A172 (cell line): ENCODE measurements around the gene FRY. TPM values are rescaled to one million over a fixed set of nuclear protein-coding genes. Genes with fewer than 3 reads are reported as not detected.
"Not testable (repeated sequence)": the region's sequence is repeated elsewhere in the genome, so short reads cannot be mapped to it uniquely, and the experiment has no call there.

Source experiments
- DNase-seq: peaks from one replicate; pipeline ENCODE4 v3.0.0-alpha.2; 2015; ENCODE audit warnings: low spot score
- total RNA-seq: library from RNA; depleted of rRNA; stranded (reverse); fragments of >200 nt; shearing (Covaris generic); gene quantifications from 2 replicates; pipeline ENCODE4 v1.2.3, GENCODE V29; 2014; rRNA removed

The FRY gene
- 0.21 and 0.62 TPM in 2 replicates for total RNA-seq

GRCh38 chr13:32031025-32031814 lies at the start of gene FRY:
Gene FRY (plus strand): TSS chr13:32031774. CDS start chr13:32031796, 22 bp downstream.
- peak; percentile 41 for DNase-seq

GRCh38 chr13:31982124-31982523 lies 49.5 kb upstream of the FRY start:
- DNase-seq: peak; percentile 30

GRCh38 chr13:31982540-31982939 lies 49.0 kb upstream of the FRY start:
- peak; percentile 95 for DNase-seq

DNA sequence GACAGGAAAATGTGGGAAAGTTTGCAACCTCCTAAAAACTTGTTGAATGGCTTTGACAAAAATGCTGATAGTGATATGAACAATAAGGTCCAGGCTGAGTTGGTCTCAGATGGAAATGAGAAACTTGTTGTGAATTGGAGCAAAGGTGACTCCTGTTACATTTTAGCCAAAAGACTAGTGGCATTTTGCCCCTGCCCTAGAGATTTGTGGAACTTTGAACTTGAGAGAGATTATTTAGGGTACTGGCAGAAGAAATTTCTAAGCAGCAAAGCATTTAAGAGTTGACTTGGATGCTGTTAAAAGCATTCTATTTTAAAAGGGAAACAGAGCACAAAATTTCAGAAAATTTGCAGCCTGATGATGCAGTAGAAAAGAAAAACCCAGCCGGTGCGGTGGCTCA lies 47.9 kb upstream of the FRY start:
- DNase-seq: not testable (repeated sequence)

GRCh38 chr13:31984388-31984787 lies 47.2 kb upstream of the FRY start:
- not testable (repeated sequence) for DNase-seq

GRCh38 chr13:31986676-31987470 lies 44.7 kb upstream of the FRY start:
- no peak for DNase-seq

GRCh38 chr13:31987535-31988170 lies 43.9 kb upstream of the FRY start:
- no peak for DNase-seq

- DNase-seq: not testable (repeated sequence)
These were observed 37.2 kb upstream of the FRY start for GRCh38 chr13:31994367-31994766.

DNA sequence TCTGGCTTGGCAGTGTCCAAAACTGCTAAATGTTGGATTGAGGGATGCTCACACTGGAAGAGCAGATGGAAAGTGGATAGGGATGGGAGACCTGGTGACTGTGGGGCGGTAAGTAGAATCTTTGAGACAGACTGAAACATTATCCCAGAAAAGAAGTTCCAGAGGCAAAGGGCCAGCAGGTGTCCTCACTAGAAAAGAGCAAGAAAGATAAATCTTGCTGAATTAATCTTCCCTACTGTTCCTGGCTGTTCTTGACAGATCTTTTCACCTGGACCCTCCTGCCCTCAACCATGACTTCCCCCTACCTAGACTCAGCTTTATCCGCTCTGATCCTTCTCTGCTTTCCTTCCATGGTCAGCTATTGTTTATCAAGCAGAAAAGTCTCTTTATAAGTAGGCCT lies 35.0 kb upstream of the FRY start:
- DNase-seq: no peak

DNA sequence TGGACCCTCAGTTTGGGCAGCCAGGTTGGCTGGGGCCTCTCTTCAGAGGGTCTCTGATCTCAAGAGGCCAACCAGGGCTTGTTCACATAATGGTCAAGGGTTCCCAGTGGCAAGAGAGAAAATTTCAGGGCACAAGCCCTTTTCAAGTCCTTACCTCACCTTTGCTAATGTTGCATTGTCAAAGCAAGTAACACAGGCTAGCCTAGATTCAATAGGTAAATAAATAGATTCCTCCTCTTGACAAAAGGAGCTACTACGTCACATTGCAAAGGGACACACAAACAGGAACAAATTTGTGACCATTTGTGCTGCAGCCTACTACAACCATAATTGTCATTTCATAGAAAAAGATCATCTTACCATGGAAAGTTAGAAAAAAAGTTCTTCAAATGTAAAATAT lies 33.9 kb upstream of the FRY start:
- no peak for DNase-seq

DNA sequence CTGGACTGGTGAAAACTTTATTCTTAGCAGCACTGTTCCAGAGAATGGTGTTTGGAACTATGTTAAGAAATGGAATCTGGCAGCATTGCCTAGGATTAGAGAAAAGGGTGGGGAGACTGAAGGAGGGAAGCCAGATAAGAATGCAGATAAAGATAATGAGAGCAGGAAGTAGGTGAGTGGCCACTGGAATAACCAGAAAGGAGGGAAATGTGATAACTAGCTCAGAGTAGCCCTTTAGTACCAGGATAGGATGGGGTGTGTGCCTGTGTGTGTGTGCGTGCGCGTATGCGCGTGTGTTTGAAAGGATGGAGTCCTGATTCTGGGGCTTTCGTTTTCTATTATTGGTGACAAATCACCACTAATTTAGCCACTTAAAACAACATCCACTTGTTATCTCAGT lies 33.4 kb upstream of the FRY start:
- DNase-seq: peak; percentile 33

- not testable (repeated sequence) for DNase-seq
These were observed 30.8 kb upstream of the FRY start for GRCh38 chr13:32000754-32001153.

- peak; percentile 57 for DNase-seq
These were observed 30.3 kb upstream of the FRY start for GRCh38 chr13:32001154-32001768.

DNA sequence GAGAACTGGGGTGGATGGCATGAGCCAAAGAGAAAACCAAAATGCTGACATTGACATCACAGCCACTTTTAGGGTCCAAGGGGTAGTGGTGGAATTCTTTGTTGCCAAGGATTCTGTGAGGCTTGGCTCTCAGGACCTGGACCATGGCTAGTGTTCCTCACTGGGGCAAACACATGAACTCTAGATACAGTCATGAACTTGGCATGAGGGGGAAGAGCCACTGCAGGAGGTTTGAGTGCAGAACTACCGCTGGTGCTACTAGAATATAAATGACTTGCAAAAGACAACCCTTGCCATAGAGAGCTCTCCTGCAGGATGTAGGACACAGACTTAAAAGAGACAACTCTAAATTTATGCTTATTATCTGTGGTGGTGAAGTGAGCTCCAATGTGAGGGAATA lies 29.8 kb upstream of the FRY start:
- DNase-seq: no peak

GRCh38 chr13:32002873-32003272 lies 28.7 kb upstream of the FRY start:
- no peak for DNase-seq

- DNase-seq: no peak
These were observed 24.1 kb upstream of the FRY start for GRCh38 chr13:32007494-32007893.

DNA sequence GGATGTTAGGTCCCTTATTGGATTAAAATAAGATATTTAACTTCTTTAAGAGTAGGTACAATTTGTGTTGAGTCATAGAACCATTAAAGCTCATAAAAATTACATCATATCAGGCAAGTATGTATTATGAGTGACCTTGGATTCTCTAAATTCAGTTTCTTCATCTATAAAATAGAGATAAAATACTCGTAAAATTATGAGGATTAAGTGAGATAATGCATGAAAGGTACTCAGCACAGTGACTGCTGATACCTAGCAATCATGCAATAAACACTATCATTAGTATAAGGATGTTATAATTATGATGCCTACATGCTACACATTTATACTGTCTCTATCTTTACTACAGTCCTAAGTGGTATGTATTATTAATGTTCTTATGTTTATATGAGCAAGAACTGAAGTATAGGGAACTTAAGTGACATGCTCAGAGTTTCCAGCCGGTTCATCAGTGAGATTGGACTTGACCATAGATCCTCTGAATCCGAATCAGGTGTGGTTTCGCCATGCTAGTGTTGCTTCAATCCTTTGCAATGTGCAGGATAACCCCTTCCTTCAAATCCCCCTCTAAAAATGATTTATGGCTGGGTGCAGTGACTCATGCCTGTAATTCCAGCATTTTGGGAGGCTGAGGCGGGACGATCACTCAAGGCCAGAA lies 22.9 kb upstream of the FRY start:
- DNase-seq: no peak

DNA sequence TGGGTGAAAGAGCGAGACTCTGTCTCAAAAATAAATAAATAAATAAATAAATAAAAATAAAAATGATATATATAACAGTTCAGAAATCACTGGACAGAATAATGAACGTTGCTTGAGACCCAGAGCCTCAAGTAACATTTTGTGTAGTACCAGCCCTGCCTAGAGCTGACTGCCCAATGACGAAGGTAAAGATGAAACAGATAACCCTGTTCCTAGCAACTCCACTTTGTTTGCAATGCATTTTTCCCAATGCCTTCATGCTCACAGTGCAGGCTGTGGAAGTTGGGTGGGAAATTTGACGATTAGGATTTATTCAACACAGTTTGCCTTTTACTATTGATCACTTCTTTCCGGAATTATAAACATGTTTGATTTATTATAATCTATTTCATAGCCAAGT lies 22.2 kb upstream of the FRY start:
- no peak for DNase-seq

DNA sequence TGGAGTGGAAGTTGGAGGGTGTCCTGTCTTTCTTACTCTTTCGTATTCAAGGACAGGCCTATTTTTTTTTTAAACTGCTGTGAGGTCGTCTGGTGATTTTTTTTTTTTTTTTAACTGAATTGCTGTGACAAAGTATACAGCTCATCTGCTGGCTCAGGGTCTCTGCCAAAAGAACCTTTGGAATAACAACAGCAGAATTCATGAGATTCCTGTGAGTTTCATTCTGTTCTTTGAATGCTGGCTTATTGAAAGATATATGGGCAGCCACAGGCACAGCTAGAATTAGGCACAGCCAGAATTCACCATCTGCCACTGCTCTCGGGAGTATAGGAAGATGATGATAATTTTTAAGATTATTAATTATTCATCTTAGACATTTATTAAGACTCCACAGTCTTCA lies 21.4 kb upstream of the FRY start:
- DNase-seq: no peak

GRCh38 chr13:32011971-32012370 lies 19.6 kb upstream of the FRY start:
- DNase-seq: no peak

DNA sequence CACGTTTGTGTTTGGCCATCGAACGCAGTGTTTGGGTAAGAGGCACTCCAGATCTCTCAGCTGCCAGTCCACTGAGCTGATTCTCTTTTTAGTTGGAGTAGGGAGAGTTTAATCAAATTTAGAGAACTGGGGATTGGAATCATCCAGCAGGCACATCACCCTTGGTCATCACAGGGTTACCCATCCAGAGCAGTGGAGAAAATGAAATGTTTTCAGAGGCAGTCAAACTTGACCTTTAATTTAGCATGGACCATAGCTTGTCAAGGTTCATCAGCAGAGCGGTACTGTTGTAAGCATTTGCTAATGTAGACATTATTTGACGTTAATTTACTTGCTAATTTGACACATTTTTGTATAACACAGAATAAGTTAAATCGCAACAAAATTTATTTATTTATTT lies 18.4 kb upstream of the FRY start:
- DNase-seq: no peak

GRCh38 chr13:32016119-32016518 lies 15.5 kb upstream of the FRY start:
- no peak for DNase-seq
